DMS79 (cell line): ENCODE data around the gene IBA57.

Experiments
- DNase-seq: peaks from one replicate; lab custom pipeline; 2025; lab: John Stamatoyannopoulos, UW

The IBA57 gene

DNA sequence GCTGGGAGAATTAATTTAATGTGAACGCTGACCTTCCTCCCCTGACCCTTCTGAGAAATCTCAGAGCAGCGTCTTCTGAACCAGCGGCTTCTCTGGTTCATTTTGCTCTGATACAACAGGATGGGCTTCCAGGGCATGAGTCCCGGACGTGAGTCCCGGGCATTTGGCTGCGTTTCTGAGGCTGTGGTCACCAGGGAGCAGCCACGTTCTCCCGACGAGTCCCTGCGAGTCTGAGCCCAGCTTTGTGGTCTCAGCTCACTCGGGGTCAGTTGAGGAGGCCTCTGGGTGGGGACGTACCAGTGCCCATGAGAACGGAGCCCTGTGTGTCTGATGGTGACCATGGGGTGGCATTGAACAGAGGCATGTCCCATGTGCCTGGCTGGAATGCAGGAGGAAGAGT is 24.6 kb downstream of the IBA57 start:
- DNase-seq = no peak

GRCh38 chr1:228190778-228191177 is 25.2 kb downstream of the IBA57 start:
- no peak for DNase-seq

- DNase-seq = no peak
Measured at GRCh38 chr1:228194436-228194835, 28.8 kb downstream of the IBA57 start.

GRCh38 chr1:228194921-228195812 is 29.6 kb downstream of the IBA57 start:
- DNase-seq = no peak

- DNase-seq = no peak
Measured at GRCh38 chr1:228197555-228198147, 32.0 kb downstream of the IBA57 start.

GRCh38 chr1:228198977-228199590 is 33.5 kb downstream of the IBA57 start:
- DNase-seq = no peak

GRCh38 chr1:228204958-228205357 is 39.4 kb downstream of the IBA57 start:
- DNase-seq = no peak

GRCh38 chr1:228205526-228206436 is 40.2 kb downstream of the IBA57 start:
- no peak for DNase-seq

DNA sequence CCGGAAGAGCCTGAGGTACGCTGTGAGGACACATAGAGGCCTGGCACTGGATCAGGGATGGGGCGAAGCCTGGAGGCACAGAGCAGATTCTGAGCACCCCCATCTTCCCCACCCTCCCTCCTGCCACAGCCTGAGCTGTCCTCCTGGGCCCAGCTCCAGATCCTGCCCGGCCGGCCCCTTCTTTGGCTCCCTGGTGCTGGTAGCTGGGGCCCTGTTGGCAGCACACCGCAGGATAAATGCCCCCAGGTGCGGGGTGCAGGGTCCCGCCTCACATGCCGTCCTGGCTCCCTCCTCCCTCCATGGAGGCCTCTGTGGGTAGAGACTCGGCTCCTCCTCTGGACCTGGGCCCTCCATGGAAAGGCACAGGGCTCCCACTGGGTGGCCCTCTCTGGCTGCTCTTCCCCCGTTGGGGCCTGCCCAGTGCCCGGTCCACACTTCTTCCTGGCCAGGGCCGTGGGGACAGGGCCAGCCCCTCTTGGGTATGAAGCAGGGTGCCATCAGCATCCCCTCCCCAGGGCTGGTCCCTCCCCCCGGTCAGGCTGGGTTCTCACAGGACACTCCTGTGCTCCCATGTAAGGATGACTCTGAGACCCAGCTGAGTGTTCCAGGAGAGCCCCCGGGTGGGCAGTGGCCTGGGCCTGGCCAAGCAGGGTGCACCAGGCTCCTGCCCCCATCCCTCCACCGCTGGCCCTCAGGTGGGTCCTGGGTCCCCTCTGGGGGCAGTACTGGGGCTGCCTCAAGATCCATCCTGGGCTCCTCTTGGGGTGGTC is 41.2 kb downstream of the IBA57 start:
- DNase-seq = no peak

DNA sequence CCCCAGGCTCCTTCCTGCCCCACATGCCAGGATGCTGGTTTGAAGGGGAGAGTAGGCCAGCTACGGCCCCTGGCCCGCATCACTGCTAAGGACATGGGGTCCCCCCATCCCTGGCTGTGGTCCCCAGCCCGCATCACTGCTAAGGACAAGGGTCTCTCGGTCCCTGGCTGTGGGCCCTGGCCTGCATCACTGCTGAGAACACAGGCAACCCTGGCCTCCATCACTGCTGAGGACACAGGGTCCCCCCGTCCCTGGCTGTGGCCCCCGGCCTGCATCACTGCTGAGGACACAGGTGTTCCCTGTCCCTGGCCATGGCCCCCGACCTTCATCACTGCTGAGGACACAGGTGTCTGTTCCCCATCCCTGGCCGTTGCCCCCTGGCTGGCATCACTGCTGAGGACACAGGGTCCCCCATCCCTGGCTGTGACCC is 41.8 kb downstream of the IBA57 start:
- no peak for DNase-seq

GRCh38 chr1:228207851-228208821 is 42.5 kb downstream of the IBA57 start, which contains the start of gene OBSCN:
TSS of gene OBSCN (plus strand) at chr1:228208044. CDS start at chr1:228211784, 3,740 bp downstream.
- no peak for DNase-seq

DNA sequence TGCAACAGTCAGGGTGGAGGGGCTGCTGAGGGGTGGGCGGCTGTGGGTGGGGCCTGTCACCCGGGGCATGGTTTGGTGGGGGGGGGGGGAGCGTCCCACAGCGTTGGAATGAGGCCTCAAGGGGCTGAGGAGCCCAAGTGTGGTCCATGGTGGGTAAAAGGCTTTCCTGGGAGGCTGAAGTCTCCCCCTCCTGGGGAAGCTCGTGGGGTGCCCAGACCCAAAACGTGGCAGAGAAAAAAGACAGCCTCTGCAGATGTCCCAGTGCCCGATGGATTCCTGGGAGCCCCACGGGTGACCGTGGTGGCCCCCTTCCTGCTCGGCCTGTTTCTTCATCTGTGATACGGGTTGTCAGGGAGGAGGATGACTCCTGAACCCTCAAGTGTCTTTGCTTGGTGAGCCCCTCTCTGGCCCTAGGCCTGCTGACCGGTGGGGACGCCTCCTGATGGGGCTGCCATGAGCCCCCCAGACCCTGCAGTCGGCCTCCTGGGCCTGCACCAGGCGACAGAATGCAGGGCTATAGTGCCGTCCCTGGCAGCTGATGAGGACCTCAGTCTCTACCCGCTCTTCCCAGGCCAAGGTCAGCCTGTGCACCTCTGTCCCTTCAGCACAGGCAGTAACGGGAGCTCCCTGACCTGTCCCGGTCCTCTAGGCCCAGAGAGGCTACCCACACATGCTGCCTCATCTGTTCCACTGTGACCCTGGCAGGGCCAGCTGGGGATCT is 43.4 kb downstream of the IBA57 start:
- no peak for DNase-seq

- no peak for DNase-seq
Measured at GRCh38 chr1:228209657-228210056, 44.1 kb downstream of the IBA57 start.

- DNase-seq = no peak
Measured at GRCh38 chr1:228210076-228210651, 44.6 kb downstream of the IBA57 start.

- no peak for DNase-seq
Measured at GRCh38 chr1:228210712-228211530, 45.3 kb downstream of the IBA57 start.

DNA sequence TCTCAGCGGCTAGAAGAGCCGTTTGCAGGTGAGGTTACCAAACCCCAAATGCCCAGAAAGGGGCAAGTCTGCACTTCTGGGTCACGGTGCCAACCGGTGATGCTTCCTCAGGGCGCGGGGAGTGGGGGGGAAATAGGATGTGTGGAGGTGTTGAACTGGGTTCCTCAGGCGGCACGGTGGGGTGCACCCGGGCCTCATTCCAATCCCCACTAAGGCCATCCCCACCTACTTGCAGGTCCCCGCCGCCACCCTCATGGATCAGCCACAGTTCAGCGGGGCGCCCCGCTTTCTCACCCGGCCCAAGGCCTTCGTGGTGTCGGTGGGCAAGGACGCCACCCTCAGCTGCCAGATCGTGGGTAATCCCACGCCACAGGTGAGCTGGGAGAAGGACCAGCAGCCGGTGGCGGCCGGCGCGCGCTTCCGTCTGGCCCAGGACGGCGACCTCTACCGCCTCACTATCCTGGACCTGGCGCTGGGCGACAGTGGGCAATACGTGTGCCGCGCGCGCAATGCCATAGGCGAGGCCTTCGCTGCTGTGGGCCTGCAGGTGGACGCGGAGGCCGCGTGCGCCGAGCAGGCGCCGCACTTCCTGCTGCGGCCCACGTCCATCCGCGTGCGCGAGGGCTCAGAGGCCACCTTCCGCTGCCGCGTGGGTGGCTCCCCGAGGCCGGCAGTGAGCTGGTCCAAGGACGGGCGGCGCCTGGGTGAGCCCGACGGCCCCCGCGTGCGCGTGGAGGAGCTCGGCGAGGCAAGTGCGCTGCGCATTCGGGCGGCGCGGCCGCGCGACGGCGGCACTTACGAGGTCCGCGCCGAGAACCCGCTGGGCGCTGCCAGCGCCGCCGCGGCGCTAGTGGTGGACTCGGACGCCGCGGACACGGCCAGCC is 46.2 kb downstream of the IBA57 start:
- no peak for DNase-seq

DNA sequence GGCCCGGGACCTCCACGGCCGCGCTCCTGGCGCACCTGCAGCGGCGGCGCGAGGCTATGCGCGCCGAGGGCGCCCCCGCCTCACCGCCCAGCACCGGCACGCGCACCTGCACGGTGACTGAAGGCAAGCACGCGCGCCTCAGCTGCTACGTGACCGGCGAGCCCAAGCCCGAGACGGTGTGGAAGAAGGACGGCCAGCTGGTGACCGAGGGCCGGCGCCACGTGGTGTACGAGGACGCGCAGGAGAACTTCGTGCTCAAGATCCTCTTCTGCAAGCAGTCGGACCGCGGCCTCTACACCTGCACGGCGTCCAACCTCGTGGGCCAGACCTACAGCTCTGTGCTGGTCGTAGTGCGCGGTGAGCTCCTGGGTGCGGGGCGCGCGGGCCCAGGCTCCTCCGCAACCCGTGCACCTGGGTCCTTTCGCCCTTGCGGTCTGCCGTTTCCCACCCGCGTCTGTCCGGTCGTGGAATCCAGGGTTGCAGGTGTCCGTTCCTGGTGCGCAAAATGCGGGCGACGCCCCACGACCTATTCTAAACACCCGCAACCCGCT is 46.9 kb downstream of the IBA57 start:
- no peak for DNase-seq
